ENCODE data around the gene BRAT1.

GRCh38 chr7:2500701-2501100, 54.6 kb downstream of the BRAT1 start:
- TF ChIP-seq CTCF (conservative IDR thresholded peaks at IDR 0.05), result no peak
- no peak for TF ChIP-seq ZFX (IDR thresholded peaks at IDR 0.05)
